GM12801 (cell line): ENCODE measurements around the gene GHR.

Experiments
- TF ChIP-seq, protein P1 (sequence below): IDR thresholded peaks from one replicate; pipeline ENCODE4 v1.5.1; 2011; ENCODE audit warnings: control low read depth; ENCODE audit not compliant: insufficient read length; ENCODE audit errors: extremely low read depth

The GHR gene

DNA sequence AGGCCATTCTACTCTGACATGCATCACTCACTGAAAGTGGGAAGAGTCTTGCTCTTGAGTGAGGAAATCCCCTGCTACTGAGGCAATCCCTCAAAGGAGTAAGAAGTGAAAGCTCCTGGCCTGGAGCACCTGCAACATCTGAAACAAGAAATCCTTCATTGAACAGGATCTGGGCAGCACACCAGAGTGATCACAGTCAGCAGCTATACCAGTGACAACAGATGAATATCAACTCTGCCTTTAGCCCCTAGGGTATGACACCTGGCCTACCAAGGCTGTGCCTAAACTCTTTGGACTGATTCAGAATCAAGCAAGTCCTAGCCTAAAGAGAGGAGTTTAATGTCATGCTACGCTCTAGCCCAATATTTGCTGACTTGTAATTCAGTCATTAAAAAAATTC lies 177.2 kb downstream of the GHR start:
- TF ChIP-seq, protein P1, sequence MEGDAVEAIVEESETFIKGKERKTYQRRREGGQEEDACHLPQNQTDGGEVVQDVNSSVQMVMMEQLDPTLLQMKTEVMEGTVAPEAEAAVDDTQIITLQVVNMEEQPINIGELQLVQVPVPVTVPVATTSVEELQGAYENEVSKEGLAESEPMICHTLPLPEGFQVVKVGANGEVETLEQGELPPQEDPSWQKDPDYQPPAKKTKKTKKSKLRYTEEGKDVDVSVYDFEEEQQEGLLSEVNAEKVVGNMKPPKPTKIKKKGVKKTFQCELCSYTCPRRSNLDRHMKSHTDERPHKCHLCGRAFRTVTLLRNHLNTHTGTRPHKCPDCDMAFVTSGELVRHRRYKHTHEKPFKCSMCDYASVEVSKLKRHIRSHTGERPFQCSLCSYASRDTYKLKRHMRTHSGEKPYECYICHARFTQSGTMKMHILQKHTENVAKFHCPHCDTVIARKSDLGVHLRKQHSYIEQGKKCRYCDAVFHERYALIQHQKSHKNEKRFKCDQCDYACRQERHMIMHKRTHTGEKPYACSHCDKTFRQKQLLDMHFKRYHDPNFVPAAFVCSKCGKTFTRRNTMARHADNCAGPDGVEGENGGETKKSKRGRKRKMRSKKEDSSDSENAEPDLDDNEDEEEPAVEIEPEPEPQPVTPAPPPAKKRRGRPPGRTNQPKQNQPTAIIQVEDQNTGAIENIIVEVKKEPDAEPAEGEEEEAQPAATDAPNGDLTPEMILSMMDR, result no peak

GRCh38 chr5:42604171-42604711 lies 181.0 kb downstream of the GHR start:
- TF ChIP-seq, protein P1, result no peak

GRCh38 chr5:42605490-42605889 lies 182.3 kb downstream of the GHR start:
- TF ChIP-seq, protein P1, result no peak

- TF ChIP-seq, protein P1, result no peak
These were observed 183.2 kb downstream of the GHR start for GRCh38 chr5:42606464-42606869.

- TF ChIP-seq, protein P1, result no peak
These were observed 188.2 kb downstream of the GHR start for GRCh38 chr5:42611437-42611836.

DNA sequence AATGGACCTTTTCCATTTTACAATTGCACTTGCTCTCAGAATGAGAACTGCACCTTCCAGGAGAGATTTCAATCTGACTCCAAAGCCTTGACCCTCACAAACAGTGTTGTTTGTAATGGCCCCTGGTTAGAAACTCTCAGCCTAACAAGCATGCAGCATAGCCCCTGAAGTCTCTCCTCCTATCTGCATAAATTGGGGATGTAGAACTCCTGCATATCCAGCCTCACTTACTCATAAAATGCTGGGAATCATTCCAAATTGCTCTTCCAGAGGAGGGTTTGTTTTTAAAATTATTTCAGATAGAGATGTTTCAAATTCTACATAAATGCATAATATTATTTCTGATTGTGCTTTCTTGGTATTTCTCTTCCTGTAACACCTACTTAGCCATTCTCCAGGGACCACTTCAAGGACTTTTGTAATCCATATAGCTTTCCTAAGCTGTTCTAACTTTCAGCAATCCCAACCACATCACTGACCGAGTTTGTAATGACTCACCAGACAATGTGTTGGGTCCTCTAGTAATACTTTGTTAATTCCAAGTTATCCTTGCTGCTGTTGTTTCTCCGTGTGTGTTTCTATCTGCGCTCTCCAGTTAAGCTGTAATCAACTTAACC lies 189.6 kb downstream of the GHR start:
- TF ChIP-seq, protein P1, result no peak

DNA sequence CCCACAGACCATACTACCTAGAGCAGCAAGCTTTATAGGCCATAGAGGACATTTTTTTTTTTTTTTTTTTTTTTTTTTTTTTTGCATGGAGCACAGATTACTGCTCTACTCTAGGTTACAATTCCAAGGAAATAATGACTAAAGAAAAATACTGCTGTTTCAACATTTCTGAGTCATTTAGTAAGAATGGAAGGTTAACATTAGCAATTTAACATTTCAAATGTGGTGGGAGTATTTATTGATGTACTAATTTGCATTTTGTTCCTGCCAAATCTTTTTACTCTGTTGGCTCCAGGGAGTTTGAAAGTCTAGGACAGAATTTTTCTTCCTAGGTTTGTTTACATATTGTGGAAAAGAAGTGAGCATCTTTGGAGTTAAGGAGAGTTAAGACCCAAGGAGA lies 191.3 kb downstream of the GHR start:
- TF ChIP-seq, protein P1, result no peak
